OCI-LY7 (cell line): ENCODE results near the gene HLA-DQB1. TPM values are rescaled to one million over a fixed set of nuclear protein-coding genes. Genes with fewer than 3 reads are reported as not detected.
"Not testable (repeated sequence)": the region's sequence is repeated elsewhere in the genome, so short reads cannot be mapped to it uniquely, and the experiment has no call there.

Experiments used
- BruUV-seq: library from RNA; stranded (reverse); fragments of 400-500 nt; replicated peaks from 2 replicates; lab custom pipeline; 2021; lab: Mats Ljungman, UMichigan
- CTCF ChIA-PET: fragments of 300-600 bp; sonication (Branson Sonifier 250); formaldehyde crosslinking; loops from one replicate; lab custom pipeline; 2022; ENCODE audit warnings: antibody characterized with exemption; ENCODE audit not compliant: unreplicated experiment; lab: Charles Lee
- POLR2A ChIA-PET: fragments of 300-600 bp; sonication (Branson Sonifier 250); formaldehyde crosslinking; loops from one replicate; lab custom pipeline; 2022; ENCODE audit warnings: antibody characterized with exemption; lab: Charles Lee
- DNase-seq: peaks from one replicate; pipeline ENCODE4 v3.0.0-alpha.2; 2015; ENCODE audit warnings: low spot score
- H2AFZ ChIP-seq: fragments of 200-600 bp; sonication (generic), shearing (Covaris generic); 2 replicates; pipeline ENCODE4 v1.6.1; 2014; ENCODE audit warnings: mild to moderate bottlenecking, antibody characterized with exemption, low read length, moderate library complexity
- H3K27ac ChIP-seq: fragments of 200-600 bp; sonication (generic); 2 replicates; pipeline ENCODE4 v1.5.1; 2014; ENCODE audit warnings: mixed run types, low read depth, mild to moderate bottlenecking, moderate library complexity, low read length, inconsistent platforms; ENCODE audit not compliant: poor library complexity, severe bottlenecking
- H3K36me3 ChIP-seq: fragments of 200-600 bp; sonication (generic); 2 replicates; pipeline ENCODE4 v1.6.1; 2014; ENCODE audit warnings: mild to moderate bottlenecking, antibody characterized with exemption, low read length, moderate library complexity, mixed read lengths; ENCODE audit not compliant: insufficient read depth
- H3K4me1 ChIP-seq: fragments of 200-600 bp; sonication (generic); 2 replicates; pipeline ENCODE4 v1.5.1; 2014; ENCODE audit warnings: mild to moderate bottlenecking, low read length; ENCODE audit not compliant: insufficient read depth, poor library complexity, severe bottlenecking
- H3K4me2 ChIP-seq: fragments of 200-600 bp; sonication (generic); 2 replicates; pipeline ENCODE4 v1.6.1; 2014; ENCODE audit warnings: mild to moderate bottlenecking, low read length
- H3K4me3 ChIP-seq: fragments of 200-600 bp; sonication (generic); 2 replicates; pipeline ENCODE4 v1.5.1; 2014; ENCODE audit warnings: mild to moderate bottlenecking, low read depth, low read length; ENCODE audit not compliant: poor library complexity, severe bottlenecking
- H3K79me2 ChIP-seq: fragments of 200-600 bp; sonication (generic); 2 replicates; pipeline ENCODE4 v1.6.1; 2016; ENCODE audit warnings: low read depth, mild to moderate bottlenecking, low read length, moderate library complexity, mixed read lengths; ENCODE audit not compliant: insufficient read depth
- H3K9me2 ChIP-seq: fragments of 200-600 bp; sonication (generic); 2 replicates; pipeline ENCODE4 v1.6.1; 2016; ENCODE audit warnings: mild to moderate bottlenecking, low read length, mixed read lengths; ENCODE audit not compliant: insufficient read depth
- H3K9me3 ChIP-seq: fragments of 200-600 bp; sonication (generic); 2 replicates; pipeline ENCODE4 v1.6.1; 2014; ENCODE audit warnings: mild to moderate bottlenecking, mixed run types, low read length, mixed read lengths
- H4K20me1 ChIP-seq: fragments of 200-600 bp; sonication (generic); 2 replicates; pipeline ENCODE4 v1.6.1; 2014; ENCODE audit warnings: mild to moderate bottlenecking, antibody characterized with exemption, low read length, moderate library complexity, mixed read lengths; ENCODE audit not compliant: insufficient read depth
- CTCF ChIP-seq: fragments of 200-600 bp; sonication (generic); conservative IDR thresholded peaks from 2 replicates; pipeline ENCODE4 v1.5.1; 2014; ENCODE audit warnings: mild to moderate bottlenecking, antibody characterized with exemption, low read length, moderate library complexity, mixed read lengths
- EZH2phosphoT487 ChIP-seq: fragments of 200-600 bp; sonication (generic); IDR thresholded peaks from 2 replicates; pipeline ENCODE4 v1.6.1; 2018; ENCODE audit warnings: low read depth, borderline replicate concordance, mild to moderate bottlenecking, mixed run types, antibody characterized with exemption, low read length, moderate library complexity, mixed read lengths
- intact Hi-C: fragments of 100-400 bp; cut with micrococcal nuclease; formaldehyde crosslinking; loops from one replicate; pipeline ENCODE4 v1.10.0; 2022; ENCODE audit not compliant: unreplicated experiment
- total RNA-seq, 2 experiments: library from RNA; depleted of rRNA in 1 of 2; stranded (reverse); fragments of >200 nt in 1 of 2; shearing (Covaris generic) in 1 of 2; gene quantifications; 2 replicates each; pipeline ENCODE4 v1.2.3, GENCODE V29; 2014 to 2022

HLA-DQB1 gene
- total RNA-seq, 2 experiments from 2014 or later: 10.5 to 20.9 TPM

GRCh38 chr6:32671908-32672307, 5.5 kb upstream of the HLA-DQB1 start:
- H2AFZ ChIP-seq, CTCF ChIA-PET, intact Hi-C loops, H3K36me3 ChIP-seq, H4K20me1 ChIP-seq, H3K79me2 ChIP-seq, H3K27ac ChIP-seq, DNase-seq, H3K9me3 ChIP-seq, H3K4me3 ChIP-seq, H3K4me2 ChIP-seq, POLR2A ChIA-PET, BruUV-seq, H3K9me2 ChIP-seq: not testable (repeated sequence)
- peaks cover 17% of the 10 kb centered on the region for H3K4me1 ChIP-seq

- Histone ChIP-seq H3K9me3 (no peaks in the 10 kb centered on the region), H4K20me1 (no peaks in the 10 kb centered on the region), H3K79me2 (no peaks in the 10 kb centered on the region), H2AFZ (no peak overlapping the region), H3K4me1 (peaks cover 20% of the 10 kb centered on the region), H3K4me2 (no peak overlapping the region), H3K4me3 (no peak overlapping the region), H3K9me2 (no peaks in the 10 kb centered on the region), H3K27ac (no peak overlapping the region), H3K36me3 (no peaks in the 10 kb centered on the region)
- DNase-seq: no peak
- POLR2A ChIA-PET: no interaction called here
- no peak for TF ChIP-seq CTCF
- TF ChIP-seq EZH2phosphoT487: no peak
- no TSS peak for BruUV-seq
- CTCF ChIA-PET: interaction anchor here (0.5 kb wide), 1 partner anchor 140 kb away, joined by 6 read pairs; no protein-coding TSS in a partner anchor
- intact Hi-C loops: no loop called here
These were observed 3.4 kb upstream of the HLA-DQB1 start for GRCh38 chr6:32669893-32670292.

GRCh38 chr6:32669240-32669639, 2.8 kb upstream of the HLA-DQB1 start:
- CTCF ChIA-PET: no interaction called here
- no peaks in the 10 kb centered on the region for H3K79me2 ChIP-seq
- POLR2A ChIA-PET: no interaction called here
- H3K4me3 ChIP-seq: no peak overlapping the region
- no peaks in the 10 kb centered on the region for H3K9me2 ChIP-seq
- BruUV-seq: no TSS peak
- intact Hi-C loops: no loop called here
- peaks cover 20% of the 10 kb centered on the region for H3K4me1 ChIP-seq
- no peak overlapping the region for H2AFZ ChIP-seq
- DNase-seq: no peak
- no peaks in the 10 kb centered on the region for H4K20me1 ChIP-seq
- H3K36me3 ChIP-seq: no peaks in the 10 kb centered on the region
- H3K4me2 ChIP-seq: no peak overlapping the region
- no peaks in the 10 kb centered on the region for H3K9me3 ChIP-seq
- TF ChIP-seq CTCF (no peak), EZH2phosphoT487 (no peak)
- no peak overlapping the region for H3K27ac ChIP-seq
